Lung (tissue), 12 donors: ENCODE results near the gene SNRPB2. TPM values are rescaled to one million over a fixed set of nuclear protein-coding genes. Genes with fewer than 3 reads are reported as not detected.

Experiments
- ATAC-seq: fragments of 200-7000 bp; cut with Tn5 transposase; one replicate; pipeline ENCODE4 v1.9.1; 2020; ENCODE audit warnings: moderate number of reproducible peaks; ENCODE audit not compliant: insufficient read depth, low FRiP score
- DNase-seq, 3 donors: peaks; one replicate each; pipeline ENCODE4 v3.0.0-alpha.2; 2013 to 2017
- H3K27ac ChIP-seq, 2 donors: one replicate each; pipeline ENCODE4 v1.5.1; 2013; ENCODE audit warnings: mild to moderate bottlenecking in 2 of 2, moderate library complexity in 2 of 2, control low read depth in 1 of 2, inconsistent platforms in 1 of 2, low read depth in 1 of 2, low read length in 1 of 2
- H3K27me3 ChIP-seq, 3 donors: one replicate each; pipeline ENCODE4 v1.5.1; 2013; ENCODE audit warnings: low read length in 2 of 3; ENCODE audit not compliant: control insufficient read depth in 3 of 3, insufficient read depth in 3 of 3
- H3K36me3 ChIP-seq, 4 donors: one replicate each; pipeline ENCODE4 v1.5.1; 2013; ENCODE audit warnings: low read length in 4 of 4, mild to moderate bottlenecking in 1 of 4, moderate library complexity in 1 of 4; ENCODE audit not compliant: control insufficient read depth in 4 of 4, insufficient read depth in 4 of 4
- H3K4me1 ChIP-seq, 5 donors: one replicate each; pipeline ENCODE4 v1.5.1; 2013; ENCODE audit warnings: low read length in 5 of 5, mild to moderate bottlenecking in 2 of 5, moderate library complexity in 1 of 5; ENCODE audit not compliant: control insufficient read depth in 5 of 5, insufficient read depth in 5 of 5
- H3K4me3 ChIP-seq: one replicate; pipeline ENCODE4 v1.5.1; 2013; ENCODE audit warnings: mild to moderate bottlenecking, control low read depth, moderate library complexity
- H3K9ac ChIP-seq, 2 donors: one replicate each; pipeline ENCODE4 v1.5.1; 2013; ENCODE audit warnings: low read length in 2 of 2, control low read depth in 1 of 2; ENCODE audit not compliant: insufficient read depth in 1 of 2
- H3K9me3 ChIP-seq, 4 donors: one replicate each; pipeline ENCODE4 v1.5.1; 2013; ENCODE audit warnings: low read length in 3 of 4, mild to moderate bottlenecking in 1 of 4, moderate library complexity in 1 of 4; ENCODE audit not compliant: control insufficient read depth in 4 of 4, insufficient read depth in 3 of 4
- WGBS, 2 donors: extraction: QIAGEN DNeasy Blood & Tissue Kit; methylation state at CpG; one replicate each; pipeline ENCODE4 v1.1.7; 2013; 5-methylcytosine and 5-hydroxymethylcytosine counted together
- polyA plus RNA-seq, 2 donors: library from polyadenylated mRNA; stranded (reverse); fragments of 200-250 nt; gene quantifications; one replicate each; pipeline ENCODE4 v1.2.1, GENCODE V29; 2013
- total RNA-seq, 2 donors: library from RNA; depleted of rRNA in 1 of 2; stranded (reverse); fragments of >200 nt in 1 of 2; gene quantifications; one replicate each; pipeline ENCODE4 v1.2.1, GENCODE V29; 2014 to 2021
- TF ChIP-seq, protein P1 (sequence below): IDR thresholded peaks from 2 replicates; pipeline ENCODE4 v1.5.1; 2012; ENCODE audit warnings: mild to moderate bottlenecking; ENCODE audit errors: control extremely low read depth, extremely low read depth
- donor health status: control.
- donor health status: control.
- donor health status: Bipolar disorder and iron deficiency.
- donor health status: healthy.
- donor health status: DM: yes; HTN: yes; CAD: no.

SNRPB2 gene
- total and polyA plus RNA-seq, 4 donors, result 36.4 to 67.2 (median 52.3) TPM

DNA sequence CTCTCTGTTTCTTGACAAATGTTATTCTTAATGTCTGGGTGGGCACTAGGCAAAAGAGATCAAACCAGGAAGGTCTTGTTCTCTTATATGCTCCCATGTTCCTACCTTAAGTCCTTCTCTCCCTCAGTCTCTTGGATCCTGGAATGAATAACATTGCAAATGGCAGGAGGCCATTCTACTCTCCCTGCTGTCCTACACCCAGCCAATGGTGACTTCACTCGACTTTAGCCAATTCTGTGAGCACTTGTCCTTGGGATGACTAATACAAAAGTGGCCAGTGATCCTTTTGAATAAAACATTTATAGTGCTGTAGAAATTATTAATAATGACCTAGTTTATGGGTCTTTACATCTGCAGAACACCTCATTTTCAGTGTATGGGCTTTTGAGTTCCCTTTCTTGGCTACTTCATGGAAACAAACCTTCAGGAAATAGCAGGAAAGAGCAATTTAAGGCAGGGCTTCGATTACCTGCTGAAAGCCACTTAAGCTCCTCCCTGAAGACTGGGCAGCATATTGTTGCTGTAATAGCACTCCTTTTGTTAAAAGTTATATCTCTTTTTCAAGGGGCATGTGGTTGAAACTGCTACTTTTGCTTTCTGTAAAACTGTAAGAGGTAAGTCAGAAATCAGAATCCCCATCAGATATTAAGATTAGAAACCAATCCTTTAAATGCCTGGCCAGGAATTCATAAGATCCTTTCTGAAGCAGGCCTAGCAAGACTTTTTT is 28.8 kb downstream of the SNRPB2 start:
- H3K9me3 ChIP-seq, result no peaks in the 10 kb centered on the region
- no peaks in the 10 kb centered on the region for H3K36me3 ChIP-seq
- TF ChIP-seq, protein P1, sequence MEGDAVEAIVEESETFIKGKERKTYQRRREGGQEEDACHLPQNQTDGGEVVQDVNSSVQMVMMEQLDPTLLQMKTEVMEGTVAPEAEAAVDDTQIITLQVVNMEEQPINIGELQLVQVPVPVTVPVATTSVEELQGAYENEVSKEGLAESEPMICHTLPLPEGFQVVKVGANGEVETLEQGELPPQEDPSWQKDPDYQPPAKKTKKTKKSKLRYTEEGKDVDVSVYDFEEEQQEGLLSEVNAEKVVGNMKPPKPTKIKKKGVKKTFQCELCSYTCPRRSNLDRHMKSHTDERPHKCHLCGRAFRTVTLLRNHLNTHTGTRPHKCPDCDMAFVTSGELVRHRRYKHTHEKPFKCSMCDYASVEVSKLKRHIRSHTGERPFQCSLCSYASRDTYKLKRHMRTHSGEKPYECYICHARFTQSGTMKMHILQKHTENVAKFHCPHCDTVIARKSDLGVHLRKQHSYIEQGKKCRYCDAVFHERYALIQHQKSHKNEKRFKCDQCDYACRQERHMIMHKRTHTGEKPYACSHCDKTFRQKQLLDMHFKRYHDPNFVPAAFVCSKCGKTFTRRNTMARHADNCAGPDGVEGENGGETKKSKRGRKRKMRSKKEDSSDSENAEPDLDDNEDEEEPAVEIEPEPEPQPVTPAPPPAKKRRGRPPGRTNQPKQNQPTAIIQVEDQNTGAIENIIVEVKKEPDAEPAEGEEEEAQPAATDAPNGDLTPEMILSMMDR, result no peak
- no peak overlapping the region for H3K4me3 ChIP-seq
- H3K4me1 ChIP-seq, result peaks cover 0 to 1% (median 0%) of the 10 kb centered on the region in 5 donors
- 58 to 70% methylated on average over 2 of the region's 2 CpGs for WGBS, 2 donors
- no peak overlapping the region for H3K9ac ChIP-seq
- ATAC-seq (no peak), DNase-seq (no peak)
- peaks cover 0 to 12% (median 2%) of the 10 kb centered on the region in 3 donors for H3K27me3 ChIP-seq
- H3K27ac ChIP-seq, result no peak overlapping the region

DNA sequence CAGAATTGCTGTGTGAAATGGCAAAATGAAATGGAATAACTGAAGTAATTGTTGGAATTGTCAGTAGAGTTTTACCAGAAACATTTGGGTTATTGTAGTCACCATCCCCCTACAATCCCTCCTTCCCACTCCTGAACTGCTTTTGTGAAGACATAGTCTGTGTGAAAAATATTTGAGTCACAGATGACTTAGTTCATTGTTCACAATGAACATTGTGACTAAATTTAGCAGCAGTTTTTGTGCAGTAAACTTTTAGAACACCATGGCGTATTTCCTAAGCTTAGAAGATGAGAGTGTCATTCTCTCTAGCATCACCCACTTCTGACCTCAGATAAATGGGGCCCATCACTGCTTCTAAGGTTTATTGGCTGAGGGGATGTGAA is 29.3 kb downstream of the SNRPB2 start:
- TF ChIP-seq, protein P1, result no peak

GRCh38 chr20:16760431-16761304 is 30.8 kb downstream of the SNRPB2 start:
- TF ChIP-seq, protein P1, result no peak
- H3K4me3 ChIP-seq, result no peak overlapping the region
- peaks cover 0 to 12% (median 2%) of the 10 kb centered on the region in 3 donors for H3K27me3 ChIP-seq

More for the DNA sequence above, 29.3 kb downstream of the SNRPB2 start:
- no peaks in the 10 kb centered on the region for H3K9me3 ChIP-seq
- H3K4me3 ChIP-seq, result no peak overlapping the region
- no peak for DNase-seq
- H3K27me3 ChIP-seq, result peaks cover 0 to 12% (median 2%) of the 10 kb centered on the region in 3 donors
- no peak overlapping the region for H3K9ac ChIP-seq
- no peak for ATAC-seq
- peaks cover 0 to 1% (median 0%) of the 10 kb centered on the region in 5 donors for H3K4me1 ChIP-seq
- no peaks in the 10 kb centered on the region for H3K36me3 ChIP-seq
- 80 to 87% methylated on average over 1 of the region's 1 CpG for WGBS, 2 donors
- H3K27ac ChIP-seq, result no peak overlapping the region

More at GRCh38 chr20:16760431-16761304, 30.8 kb downstream of the SNRPB2 start:
- H3K36me3 ChIP-seq, result no peaks in the 10 kb centered on the region
- peak in 1 of 3 donors; percentile 13 for DNase-seq
- H3K9me3 ChIP-seq, result no peaks in the 10 kb centered on the region
- 53 to 65% methylated on average over 11 of the region's 11 CpGs for WGBS, 2 donors
- ATAC-seq, result no peak
- H3K9ac ChIP-seq, result no peak overlapping the region
- peaks cover 0 to 1% (median 0%) of the 10 kb centered on the region in 5 donors for H3K4me1 ChIP-seq
- no peak overlapping the region for H3K27ac ChIP-seq
